HG02884 (cell line): ENCODE results near the gene KDR.

Source experiments
- ATAC-seq: cut with Tn5 transposase; IDR thresholded peaks from one replicate; pipeline ENCODE4 v1.9.1; 2021; ENCODE audit warnings: mild to moderate bottlenecking, moderate library complexity; ENCODE audit not compliant: unreplicated experiment

KDR gene

DNA sequence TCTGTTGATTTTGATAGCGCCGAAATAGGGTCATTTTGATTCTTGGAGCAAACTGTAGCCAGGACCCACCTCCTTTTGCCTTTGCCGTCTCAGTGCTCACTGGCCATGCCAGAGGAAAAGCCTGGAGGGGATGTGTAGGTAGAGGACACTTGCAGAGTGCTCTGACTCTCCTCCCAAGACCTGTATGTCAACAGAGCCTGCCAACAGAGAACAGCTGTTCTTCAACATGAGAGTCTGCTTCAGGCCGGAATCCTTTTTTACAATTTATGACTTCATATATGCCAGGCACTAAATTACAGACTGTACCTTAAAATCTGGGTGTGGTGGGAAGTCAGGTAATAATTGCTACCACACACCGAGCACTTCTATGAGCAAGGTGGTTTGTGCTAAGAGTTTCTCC, 94.2 kb downstream of the KDR start:
- ATAC-seq = no peak

DNA sequence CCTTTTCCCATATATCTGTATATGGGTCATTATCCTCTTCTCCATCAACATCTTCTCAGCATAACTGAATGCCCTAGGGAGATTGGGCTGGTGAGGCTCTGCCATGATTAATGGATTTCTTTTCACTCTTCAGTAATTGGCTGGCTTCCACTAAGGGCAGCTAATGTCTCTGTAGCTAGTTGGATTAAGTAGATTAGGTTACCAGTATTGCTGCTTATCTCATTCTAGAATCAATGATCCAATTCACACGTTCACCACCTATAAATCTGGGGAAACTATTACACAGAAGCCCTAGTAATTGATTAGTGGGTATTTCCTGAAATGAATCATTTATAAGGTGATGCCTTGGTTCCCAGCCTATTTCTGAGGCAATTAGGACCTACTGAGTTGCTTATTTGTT, 94.8 kb downstream of the KDR start:
- no peak for ATAC-seq

DNA sequence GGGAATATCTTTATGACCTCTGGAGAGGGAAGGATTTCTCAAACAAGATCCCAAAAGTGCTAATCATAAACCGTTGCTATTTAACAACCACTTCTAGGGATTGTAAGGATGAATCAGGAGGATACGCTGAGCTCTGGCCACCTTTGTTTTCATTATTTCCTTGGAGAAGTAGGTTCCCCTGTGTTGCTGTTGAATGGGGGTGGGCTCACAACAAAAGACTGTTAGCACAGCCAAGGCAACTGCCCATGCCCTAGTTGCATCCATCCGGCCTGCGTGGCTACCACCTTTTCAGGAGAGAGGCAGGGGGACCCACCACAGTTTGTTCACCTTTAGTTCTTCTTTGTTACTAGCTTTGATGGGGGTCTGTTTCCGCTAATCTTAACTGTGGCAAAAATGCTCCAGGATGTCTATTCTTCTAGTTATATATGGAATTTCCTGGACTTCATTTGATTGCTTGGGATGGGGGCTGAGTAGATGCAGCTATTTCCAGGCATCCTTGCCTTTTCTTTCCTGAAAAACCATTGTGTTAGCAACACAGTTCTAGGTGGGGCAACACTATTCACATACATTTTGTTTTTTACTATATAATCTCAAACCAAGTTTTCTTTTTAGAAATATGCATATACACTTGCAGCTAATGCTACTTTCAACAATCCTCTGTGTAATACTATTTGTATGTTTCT, 95.4 kb downstream of the KDR start:
- ATAC-seq = no peak

DNA sequence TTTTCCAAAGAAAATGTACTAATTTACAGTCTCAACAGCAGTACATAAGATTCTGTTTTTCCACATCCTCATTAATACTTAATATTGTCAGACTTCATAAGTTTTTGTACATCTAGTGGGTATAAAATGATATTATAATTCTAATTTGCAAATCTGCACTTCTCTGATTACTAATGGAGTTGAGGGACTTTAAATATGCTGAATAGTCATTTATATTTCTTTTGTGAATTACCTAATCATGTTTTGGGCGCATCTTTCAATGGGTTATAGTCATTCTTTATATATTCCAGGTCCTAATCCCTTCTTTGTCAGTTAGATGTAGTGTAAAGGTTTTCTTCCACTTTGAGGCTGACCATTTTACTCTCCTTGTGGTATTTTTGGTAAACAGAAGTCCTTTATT, 96.1 kb downstream of the KDR start:
- no peak for ATAC-seq
